ENCODE data around the gene PSMD11.

PSMD11 gene

GRCh38 chr17:32491371-32492263, 47.3 kb downstream of the PSMD11 start:
- no peaks in the 10 kb centered on the region for H3K9me3 Mint-ChIP-seq
- peak overlapping the region; percentile 98 for H3K4me3 Mint-ChIP-seq
- H3K4me1 Mint-ChIP-seq (ENCODE audit: low read depth) = peaks cover 62% of the 10 kb centered on the region
- H3K27ac Mint-ChIP-seq = peak overlapping the region; percentile 93
- H3K27me3 Mint-ChIP-seq = no peaks in the 10 kb centered on the region
- peaks cover 35% of the 10 kb centered on the region for H3K36me3 Mint-ChIP-seq (ENCODE audit: low read depth)

- no peaks in the 10 kb centered on the region for H3K27me3 Mint-ChIP-seq
- H3K36me3 Mint-ChIP-seq (ENCODE audit: low read depth) = peaks cover 35% of the 10 kb centered on the region
- H3K27ac Mint-ChIP-seq = peak overlapping the region; percentile 93
- no peaks in the 10 kb centered on the region for H3K9me3 Mint-ChIP-seq
- H3K4me1 Mint-ChIP-seq (ENCODE audit: low read depth) = peaks cover 62% of the 10 kb centered on the region
- H3K4me3 Mint-ChIP-seq = peak overlapping the region; percentile 98
Observed at GRCh38 chr17:32492264-32492589, 47.9 kb downstream of the PSMD11 start.

GRCh38 chr17:32492648-32493289, 48.5 kb downstream of the PSMD11 start:
- Mint-ChIP-seq H3K27me3 (no peaks in the 10 kb centered on the region), H3K27ac (peak overlapping the region; percentile 93), H3K4me1 (ENCODE audit: low read depth) (peaks cover 59% of the 10 kb centered on the region), H3K36me3 (ENCODE audit: low read depth) (peaks cover 31% of the 10 kb centered on the region), H3K4me3 (peak overlapping the region; percentile 47), H3K9me3 (no peaks in the 10 kb centered on the region)

GRCh38 chr17:32493571-32493970, 49.3 kb downstream of the PSMD11 start:
- Mint-ChIP-seq H3K9me3 (no peaks in the 10 kb centered on the region), H3K4me3 (no peak overlapping the region), H3K27ac (peak overlapping the region; percentile 67), H3K27me3 (no peaks in the 10 kb centered on the region), H3K4me1 (ENCODE audit: low read depth) (peaks cover 51% of the 10 kb centered on the region), H3K36me3 (ENCODE audit: low read depth) (peaks cover 23% of the 10 kb centered on the region)

GRCh38 chr17:32493976-32494513, 49.7 kb downstream of the PSMD11 start:
- Mint-ChIP-seq H3K4me3 (no peak overlapping the region), H3K27me3 (no peaks in the 10 kb centered on the region), H3K27ac (peak overlapping the region; percentile 67), H3K9me3 (no peaks in the 10 kb centered on the region), H3K4me1 (ENCODE audit: low read depth) (peaks cover 46% of the 10 kb centered on the region), H3K36me3 (ENCODE audit: low read depth) (peaks cover 18% of the 10 kb centered on the region)

GRCh38 chr17:32494621-32495358, 50.5 kb downstream of the PSMD11 start:
- Mint-ChIP-seq H3K4me1 (ENCODE audit: low read depth) (peaks cover 39% of the 10 kb centered on the region), H3K4me3 (no peak overlapping the region), H3K27me3 (no peaks in the 10 kb centered on the region), H3K9me3 (no peaks in the 10 kb centered on the region), H3K36me3 (ENCODE audit: low read depth) (peaks cover 11% of the 10 kb centered on the region), H3K27ac (no peak overlapping the region)

GRCh38 chr17:32495359-32496231, 51.3 kb downstream of the PSMD11 start:
- Mint-ChIP-seq H3K36me3 (ENCODE audit: low read depth) (peaks cover 4% of the 10 kb centered on the region), H3K27me3 (no peaks in the 10 kb centered on the region), H3K4me1 (ENCODE audit: low read depth) (peaks cover 39% of the 10 kb centered on the region), H3K27ac (no peak overlapping the region), H3K9me3 (no peaks in the 10 kb centered on the region), H3K4me3 (no peak overlapping the region)

- H3K4me3 Mint-ChIP-seq = no peak overlapping the region
- no peaks in the 10 kb centered on the region for H3K9me3 Mint-ChIP-seq
- H3K27me3 Mint-ChIP-seq = no peaks in the 10 kb centered on the region
- peaks cover 39% of the 10 kb centered on the region for H3K4me1 Mint-ChIP-seq (ENCODE audit: low read depth)
- H3K27ac Mint-ChIP-seq = no peak overlapping the region
- H3K36me3 Mint-ChIP-seq (ENCODE audit: low read depth) = no peaks in the 10 kb centered on the region
Observed at GRCh38 chr17:32496395-32497073, 52.2 kb downstream of the PSMD11 start.

- H3K27me3 Mint-ChIP-seq = no peaks in the 10 kb centered on the region
- no peak overlapping the region for H3K4me3 Mint-ChIP-seq
- H3K9me3 Mint-ChIP-seq = no peaks in the 10 kb centered on the region
- H3K27ac Mint-ChIP-seq = no peak overlapping the region
- no peaks in the 10 kb centered on the region for H3K36me3 Mint-ChIP-seq (ENCODE audit: low read depth)
- peaks cover 39% of the 10 kb centered on the region for H3K4me1 Mint-ChIP-seq (ENCODE audit: low read depth)
Observed at GRCh38 chr17:32497431-32498205, 53.3 kb downstream of the PSMD11 start.

GRCh38 chr17:32498391-32498790, 54.1 kb downstream of the PSMD11 start:
- H3K27me3 Mint-ChIP-seq = no peaks in the 10 kb centered on the region
- H3K27ac Mint-ChIP-seq = no peak overlapping the region
- H3K36me3 Mint-ChIP-seq (ENCODE audit: low read depth) = no peaks in the 10 kb centered on the region
- no peaks in the 10 kb centered on the region for H3K9me3 Mint-ChIP-seq
- no peak overlapping the region for H3K4me3 Mint-ChIP-seq
- peaks cover 39% of the 10 kb centered on the region for H3K4me1 Mint-ChIP-seq (ENCODE audit: low read depth)

- Mint-ChIP-seq H3K27me3 (no peaks in the 10 kb centered on the region), H3K36me3 (ENCODE audit: low read depth) (no peaks in the 10 kb centered on the region), H3K4me1 (ENCODE audit: low read depth) (peaks cover 67% of the 10 kb centered on the region), H3K27ac (peak overlapping the region; percentile 50), H3K9me3 (no peaks in the 10 kb centered on the region), H3K4me3 (no peak overlapping the region)
Observed at GRCh38 chr17:32502013-32502412, 57.7 kb downstream of the PSMD11 start.

- Mint-ChIP-seq H3K36me3 (ENCODE audit: low read depth) (no peaks in the 10 kb centered on the region), H3K4me3 (peak overlapping the region; percentile 52), H3K27ac (peak overlapping the region; percentile 90), H3K27me3 (no peaks in the 10 kb centered on the region), H3K9me3 (no peaks in the 10 kb centered on the region), H3K4me1 (ENCODE audit: low read depth) (peaks cover 74% of the 10 kb centered on the region)
Observed at GRCh38 chr17:32502710-32503109, 58.4 kb downstream of the PSMD11 start.

Measured in stimulated activated naive CD8-positive, alpha-beta T cell treated with anti-CD3 and anti-CD28 coated beads, Interleukin-15, Interleukin-2, amounts not matched to agents 100 ng/mL and 50 ng/mL, for 24 hours (primary cell).